HG03175 (cell line): ENCODE measurements around the gene SLFN12L.
"Not testable (repeated sequence)": the region's sequence is repeated elsewhere in the genome, so short reads cannot be mapped to it uniquely, and the experiment has no call there.

Experiments
- ATAC-seq: cut with Tn5 transposase; IDR thresholded peaks from one replicate; pipeline ENCODE4 v1.9.1; 2021; ENCODE audit warnings: mild to moderate bottlenecking, moderate library complexity; ENCODE audit not compliant: unreplicated experiment

Gene SLFN12L

DNA sequence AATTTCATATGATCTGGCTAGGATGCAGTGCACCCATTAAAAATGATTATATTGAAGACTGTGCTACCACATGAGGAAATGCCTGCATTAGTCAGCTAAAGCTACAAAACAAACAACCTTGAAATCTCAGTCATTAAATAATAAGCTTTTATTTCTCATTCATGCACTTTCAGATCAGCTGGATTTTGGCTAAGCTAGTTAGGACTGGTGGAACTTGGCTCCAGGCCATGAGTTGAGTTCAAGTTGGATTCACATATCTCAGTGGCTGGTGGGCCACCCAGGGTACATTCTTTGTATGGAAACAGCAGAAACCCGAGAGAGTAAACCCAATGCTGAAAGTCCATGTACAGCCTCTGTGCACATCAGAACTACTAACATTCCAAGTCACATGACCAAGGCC is 6.4 kb upstream of the SLFN12L start:
- no peak for ATAC-seq

- no peak for ATAC-seq
Measured at GRCh38 chr17:35542990-35543389, 5.5 kb upstream of the SLFN12L start.

DNA sequence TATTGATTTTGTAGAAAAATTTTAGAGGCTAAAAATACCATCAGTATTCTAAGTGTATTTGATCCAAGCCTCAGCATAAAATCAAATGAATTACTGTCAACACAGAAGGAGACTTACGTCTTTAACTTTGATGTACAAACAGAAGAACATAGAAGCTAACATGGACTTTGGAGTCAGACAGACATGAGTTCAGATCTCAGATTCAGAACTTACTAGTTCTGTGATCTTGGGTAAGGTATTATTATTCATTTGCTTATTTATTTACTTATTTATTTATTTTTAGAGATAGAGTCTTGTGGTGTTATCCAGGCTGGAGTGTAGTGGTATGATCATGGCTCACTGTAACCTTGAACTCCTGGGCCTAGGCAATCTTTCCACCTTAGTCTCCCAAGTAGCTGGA is 4.0 kb upstream of the SLFN12L start:
- ATAC-seq = no peak

GRCh38 chr17:35540589-35541404 is 3.3 kb upstream of the SLFN12L start:
- ATAC-seq = no peak

GRCh38 chr17:35539659-35540026 is 2.2 kb upstream of the SLFN12L start:
- no peak for ATAC-seq

- ATAC-seq = no peak
Measured at GRCh38 chr17:35536664-35537171, 760 bp downstream of the SLFN12L start.

DNA sequence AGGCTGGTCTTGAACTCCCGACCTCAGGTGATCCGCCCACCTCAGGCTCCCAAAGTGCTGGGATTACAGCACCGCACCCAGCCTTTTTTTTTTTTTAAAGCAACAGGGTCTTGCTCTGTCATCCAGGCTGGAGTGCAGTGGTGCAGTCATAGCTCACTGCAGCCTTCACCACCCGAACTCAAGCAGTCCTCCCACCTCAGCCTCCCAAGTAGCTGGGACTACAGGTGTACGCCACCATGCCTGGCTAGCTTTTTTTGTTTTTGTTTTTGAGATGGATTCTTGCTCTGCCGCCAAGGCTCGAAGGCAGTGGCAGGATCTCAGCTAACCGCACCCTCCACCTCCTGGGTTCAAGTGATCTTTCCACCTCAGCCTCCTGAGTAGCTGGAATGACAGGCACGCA is 2.1 kb downstream of the SLFN12L start:
- ATAC-seq = not testable (repeated sequence)

DNA sequence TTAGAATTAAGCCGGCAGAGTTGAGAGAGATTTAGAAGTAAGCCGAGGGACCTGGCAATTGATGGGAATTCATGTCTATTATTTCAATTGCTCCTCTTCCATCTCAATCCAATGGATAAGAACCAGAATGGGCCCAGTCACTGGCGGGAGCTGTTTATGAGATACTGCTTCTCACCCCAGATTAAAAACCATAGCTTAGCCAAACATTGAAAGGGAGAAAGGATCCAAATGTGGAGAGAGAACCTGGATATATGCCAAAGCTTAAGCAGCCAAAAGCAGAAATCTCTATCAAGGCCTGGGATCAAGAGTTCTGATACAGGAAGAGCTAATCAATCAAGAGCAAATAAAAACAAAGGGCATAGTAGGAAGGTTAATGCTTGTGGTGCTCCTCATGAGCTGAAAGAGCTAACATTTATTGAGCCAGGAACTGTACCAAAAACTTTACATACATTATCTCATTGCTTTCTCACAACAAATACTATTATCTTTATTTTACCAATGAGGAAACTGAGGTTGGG is 2.8 kb downstream of the SLFN12L start:
- ATAC-seq = no peak

GRCh38 chr17:35531160-35531559 is 6.3 kb downstream of the SLFN12L start:
- ATAC-seq = no peak

GRCh38 chr17:35529866-35530265 is 7.6 kb downstream of the SLFN12L start:
- ATAC-seq = no peak

DNA sequence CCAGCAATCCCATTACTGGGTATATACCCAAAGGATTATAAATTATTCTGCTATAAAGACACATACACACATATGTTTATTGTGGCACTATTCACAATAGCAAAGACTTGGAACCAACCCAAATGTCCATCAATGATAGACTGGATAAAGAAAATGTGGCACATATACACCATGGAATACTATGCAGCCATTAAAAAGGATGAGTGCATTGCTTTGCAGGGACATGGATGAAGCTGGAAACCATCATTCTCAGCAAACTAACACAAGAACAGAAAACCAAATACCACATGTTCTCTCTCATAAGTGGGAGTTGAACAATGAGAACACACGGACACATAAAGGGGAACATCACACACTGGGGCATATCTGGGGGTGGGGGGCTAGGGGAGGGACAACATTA is 8.2 kb downstream of the SLFN12L start:
- ATAC-seq = not testable (repeated sequence)

GRCh38 chr17:35523296-35523695 is 14.2 kb downstream of the SLFN12L start:
- ATAC-seq = no peak

DNA sequence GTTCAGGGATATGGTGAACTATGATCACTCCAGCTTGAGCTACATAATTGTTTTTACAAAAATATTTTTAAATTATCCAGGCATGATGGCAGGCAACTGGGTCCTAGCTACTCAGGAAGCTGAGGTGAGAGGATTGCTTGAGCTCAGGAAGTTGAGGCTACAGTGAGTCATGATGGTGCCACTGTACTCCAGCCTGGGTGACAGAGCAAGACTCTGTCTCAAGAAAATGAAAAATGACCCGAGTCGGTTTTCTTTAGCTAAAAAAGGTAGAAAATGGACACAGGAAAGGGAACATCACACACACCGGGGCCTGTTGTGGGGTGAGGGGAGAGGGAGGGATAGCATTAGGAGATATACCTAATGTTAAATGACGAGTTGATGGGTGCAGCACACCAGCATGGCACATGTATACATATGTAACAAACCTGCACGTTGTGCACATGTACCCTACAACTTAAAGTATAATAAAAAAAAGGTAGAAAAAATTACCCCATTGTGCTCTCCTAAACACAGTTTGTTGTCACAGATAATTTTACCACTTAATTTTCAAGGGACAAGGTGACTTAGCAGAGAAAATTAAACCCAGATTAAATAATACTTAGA is 15.7 kb downstream of the SLFN12L start:
- not testable (repeated sequence) for ATAC-seq

- ATAC-seq = no peak
Measured at GRCh38 chr17:35521150-35521549, 16.3 kb downstream of the SLFN12L start.

DNA sequence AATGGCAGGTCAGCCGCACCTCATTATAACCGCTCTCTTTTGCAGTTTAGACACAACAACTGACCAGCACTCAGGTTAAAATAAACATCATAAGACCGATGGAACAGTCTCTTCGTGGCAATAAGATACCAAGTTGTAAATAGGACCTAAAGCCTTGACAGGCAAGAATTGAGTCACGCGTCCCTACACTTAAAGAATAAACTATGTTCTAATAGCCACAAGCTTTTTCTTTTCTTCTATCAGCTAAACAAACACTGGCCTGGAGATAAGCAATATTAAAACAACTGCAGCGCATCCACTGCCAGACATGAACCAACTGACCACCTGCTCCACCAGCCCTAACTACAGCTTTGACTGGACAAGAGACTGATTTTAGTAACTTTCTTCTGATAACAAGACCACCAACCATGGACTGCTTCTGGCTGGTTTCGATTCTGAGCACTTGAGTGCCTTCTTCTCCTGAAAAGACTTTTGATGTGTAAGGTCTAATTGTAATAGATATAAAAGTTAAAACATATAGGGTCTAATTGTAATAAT is 17.5 kb downstream of the SLFN12L start:
- no peak for ATAC-seq

GRCh38 chr17:35519439-35519838 is 18.0 kb downstream of the SLFN12L start:
- ATAC-seq = no peak

GRCh38 chr17:35518431-35518830 is 19.0 kb downstream of the SLFN12L start:
- ATAC-seq = not testable (repeated sequence)

DNA sequence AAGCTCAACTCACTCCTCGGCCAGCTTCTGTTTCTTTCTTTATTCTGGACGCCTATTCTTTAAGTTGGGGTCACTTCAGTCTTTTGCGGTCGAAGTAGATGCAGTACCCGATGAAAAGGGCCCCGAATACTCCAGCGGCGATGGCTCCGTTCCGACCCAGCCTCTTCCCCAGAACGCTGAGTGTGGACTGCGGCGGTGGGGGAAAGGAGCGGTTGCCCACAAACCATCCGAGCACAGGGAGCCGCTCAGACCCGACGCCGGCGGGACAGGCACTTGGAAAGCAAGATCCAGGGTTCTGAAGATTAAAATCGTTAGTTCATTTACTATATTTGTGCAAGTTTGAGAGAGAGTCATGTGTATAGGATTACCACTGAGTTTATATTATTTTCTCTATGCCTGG is 22.5 kb downstream of the SLFN12L start:
- ATAC-seq = no peak

- no peak for ATAC-seq
Measured at GRCh38 chr17:35514564-35514963, 22.9 kb downstream of the SLFN12L start.

DNA sequence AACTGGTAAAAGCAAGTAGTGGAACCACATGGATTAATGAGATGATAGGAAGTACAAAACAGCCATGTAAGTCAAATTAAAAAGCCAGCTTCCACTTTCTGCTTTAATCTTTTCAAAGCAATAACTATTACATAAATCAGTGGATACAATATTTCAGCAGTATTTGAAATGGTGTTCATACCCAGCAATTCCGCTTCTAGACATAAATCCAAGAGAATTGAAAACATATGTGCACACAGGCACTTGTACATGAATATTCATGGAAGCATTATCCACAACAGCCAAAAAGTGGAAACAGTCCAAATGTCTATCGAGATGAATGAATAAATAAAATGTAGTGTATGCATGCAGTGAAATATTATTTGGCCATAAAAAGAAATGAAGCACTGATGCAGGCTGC is 27.4 kb downstream of the SLFN12L start:
- ATAC-seq = no peak

DNA sequence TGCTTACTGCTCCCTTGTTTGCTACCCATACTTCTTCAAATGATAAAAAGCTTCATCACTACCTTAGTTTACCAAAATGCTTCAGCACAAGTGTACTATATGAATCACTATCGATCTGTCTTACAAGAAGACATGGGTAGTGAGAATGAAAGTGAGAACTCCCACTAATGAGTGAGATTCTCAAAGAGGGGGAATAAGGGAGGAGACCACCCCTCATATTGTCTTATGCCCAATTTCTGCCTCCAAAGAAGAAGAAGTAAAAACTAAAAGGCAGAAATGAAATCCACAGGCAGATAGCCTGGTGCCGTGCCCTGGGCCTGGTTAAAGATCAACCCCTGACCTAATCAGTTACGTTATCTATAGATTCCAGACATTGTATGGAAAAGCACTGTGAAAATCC is 29.8 kb downstream of the SLFN12L start:
- ATAC-seq = not testable (repeated sequence)

- no peak for ATAC-seq
Measured at GRCh38 chr17:35499548-35499947, 37.9 kb downstream of the SLFN12L start.
